Loucy (cell line): ENCODE data around the gene IFNA2.

Experiments
- H2AFZ ChIP-seq: fragments of 200-600 bp; sonication (generic); 2 replicates; pipeline ENCODE4 v1.6.0; 2016; ENCODE audit warnings: antibody characterized with exemption, mild to moderate bottlenecking, low read length, moderate library complexity
- H3F3A ChIP-seq: fragments of 200-600 bp; 2 replicates; pipeline ENCODE4 v1.6.0; 2016; ENCODE audit warnings: antibody characterized with exemption, low read depth, mild to moderate bottlenecking
- H3K27me3 ChIP-seq: fragments of 200-600 bp; sonication (generic); 2 replicates; pipeline ENCODE4 v1.6.1; 2014; ENCODE audit warnings: low read length, mild to moderate bottlenecking; ENCODE audit not compliant: insufficient read depth, poor library complexity, severe bottlenecking
- H3K36me3 ChIP-seq: fragments of 200-600 bp; sonication (generic); 2 replicates; pipeline ENCODE4 v1.6.1; 2016; ENCODE audit warnings: low read length; ENCODE audit not compliant: insufficient read depth
- H3K4me1 ChIP-seq: fragments of 200-600 bp; sonication (generic); 2 replicates; pipeline ENCODE4 v1.5.1; 2014; ENCODE audit warnings: low read length, mild to moderate bottlenecking; ENCODE audit not compliant: insufficient read depth, poor library complexity, severe bottlenecking
- H3K4me2 ChIP-seq: fragments of 200-600 bp; sonication (generic); 2 replicates; pipeline ENCODE4 v1.6.0; 2014; ENCODE audit warnings: antibody characterized with exemption, low read length, low read depth, mild to moderate bottlenecking; ENCODE audit not compliant: poor library complexity, severe bottlenecking
- H3K4me3 ChIP-seq: fragments of 200-600 bp; sonication (generic); 2 replicates; pipeline ENCODE4 v1.5.1; 2014; ENCODE audit warnings: low read length, mild to moderate bottlenecking, mixed read lengths; ENCODE audit not compliant: poor library complexity, severe bottlenecking
- H3K79me2 ChIP-seq: fragments of 200-600 bp; sonication (generic); 2 replicates; pipeline ENCODE4 v1.6.1; 2014; ENCODE audit warnings: low read length; ENCODE audit not compliant: insufficient read depth
- H3K9ac ChIP-seq: fragments of 200-600 bp; sonication (generic); 2 replicates; pipeline ENCODE4 v1.6.0; 2014; ENCODE audit warnings: mild to moderate bottlenecking, low read depth, low read length, moderate library complexity; ENCODE audit not compliant: poor library complexity, severe bottlenecking
- H3K9me2 ChIP-seq: fragments of 200-600 bp; sonication (generic); replicated peaks from 2 replicates; pipeline ENCODE4 v1.6.1; 2016; ENCODE audit warnings: low read depth, low read length, mixed read lengths
- H3K9me3 ChIP-seq: fragments of 200-600 bp; sonication (generic); 2 replicates; pipeline ENCODE4 v1.6.1; 2014; ENCODE audit warnings: mild to moderate bottlenecking, antibody characterized with exemption, low read length, low read depth; ENCODE audit not compliant: insufficient read depth
- H4K20me1 ChIP-seq: fragments of 200-600 bp; sonication (generic); 2 replicates; pipeline ENCODE4 v1.6.0; 2014; ENCODE audit warnings: antibody characterized with exemption, low read length, mild to moderate bottlenecking; ENCODE audit not compliant: insufficient read depth, poor library complexity, severe bottlenecking
- EZH2phosphoT487 ChIP-seq: fragments of 200-600 bp; IDR thresholded peaks from 2 replicates; pipeline ENCODE4 v1.6.1; 2018; ENCODE audit warnings: antibody characterized with exemption, mild to moderate bottlenecking, moderate library complexity, borderline replicate concordance
- TF ChIP-seq, protein P1 (sequence below): fragments of 200-600 bp; sonication (generic); conservative IDR thresholded peaks from 2 replicates; pipeline ENCODE4 v1.5.1; 2014; ENCODE audit warnings: mild to moderate bottlenecking, antibody characterized with exemption, low read length

Gene IFNA2

DNA sequence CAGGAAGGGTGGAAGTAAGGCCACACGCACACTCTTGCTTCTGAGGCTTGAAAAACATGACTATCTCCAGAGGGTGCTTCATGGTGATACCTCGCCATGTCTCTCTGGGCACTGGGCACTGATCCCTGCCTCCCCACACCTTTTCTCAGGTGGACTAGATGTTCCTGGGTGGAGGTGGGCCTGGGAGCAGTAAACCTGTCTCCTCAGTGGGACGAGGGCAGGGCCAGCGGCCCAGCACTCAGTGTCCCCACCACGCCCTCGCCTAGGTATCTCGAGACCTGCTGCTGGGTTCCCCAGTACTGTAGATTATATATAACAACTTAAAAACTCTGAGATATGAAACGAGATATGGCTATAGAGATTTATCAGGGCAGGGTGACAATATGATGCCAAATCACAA lies 22.9 kb downstream of the IFNA2 start:
- Histone ChIP-seq H3K9ac (no peak overlapping the region), H4K20me1 (no peaks in the 10 kb centered on the region), H3F3A (no peaks in the 10 kb centered on the region), H3K4me3 (no peak overlapping the region), H3K9me3 (no peaks in the 10 kb centered on the region), H3K36me3 (no peaks in the 10 kb centered on the region), H3K4me2 (no peak overlapping the region), H3K27me3 (no peaks in the 10 kb centered on the region), H2AFZ (no peak overlapping the region), H3K4me1 (peaks cover 3% of the 10 kb centered on the region), H3K9me2 (no peaks in the 10 kb centered on the region), H3K79me2 (no peaks in the 10 kb centered on the region)
- TF ChIP-seq, protein P1, sequence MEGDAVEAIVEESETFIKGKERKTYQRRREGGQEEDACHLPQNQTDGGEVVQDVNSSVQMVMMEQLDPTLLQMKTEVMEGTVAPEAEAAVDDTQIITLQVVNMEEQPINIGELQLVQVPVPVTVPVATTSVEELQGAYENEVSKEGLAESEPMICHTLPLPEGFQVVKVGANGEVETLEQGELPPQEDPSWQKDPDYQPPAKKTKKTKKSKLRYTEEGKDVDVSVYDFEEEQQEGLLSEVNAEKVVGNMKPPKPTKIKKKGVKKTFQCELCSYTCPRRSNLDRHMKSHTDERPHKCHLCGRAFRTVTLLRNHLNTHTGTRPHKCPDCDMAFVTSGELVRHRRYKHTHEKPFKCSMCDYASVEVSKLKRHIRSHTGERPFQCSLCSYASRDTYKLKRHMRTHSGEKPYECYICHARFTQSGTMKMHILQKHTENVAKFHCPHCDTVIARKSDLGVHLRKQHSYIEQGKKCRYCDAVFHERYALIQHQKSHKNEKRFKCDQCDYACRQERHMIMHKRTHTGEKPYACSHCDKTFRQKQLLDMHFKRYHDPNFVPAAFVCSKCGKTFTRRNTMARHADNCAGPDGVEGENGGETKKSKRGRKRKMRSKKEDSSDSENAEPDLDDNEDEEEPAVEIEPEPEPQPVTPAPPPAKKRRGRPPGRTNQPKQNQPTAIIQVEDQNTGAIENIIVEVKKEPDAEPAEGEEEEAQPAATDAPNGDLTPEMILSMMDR, result no peak
- no peak for TF ChIP-seq EZH2phosphoT487

DNA sequence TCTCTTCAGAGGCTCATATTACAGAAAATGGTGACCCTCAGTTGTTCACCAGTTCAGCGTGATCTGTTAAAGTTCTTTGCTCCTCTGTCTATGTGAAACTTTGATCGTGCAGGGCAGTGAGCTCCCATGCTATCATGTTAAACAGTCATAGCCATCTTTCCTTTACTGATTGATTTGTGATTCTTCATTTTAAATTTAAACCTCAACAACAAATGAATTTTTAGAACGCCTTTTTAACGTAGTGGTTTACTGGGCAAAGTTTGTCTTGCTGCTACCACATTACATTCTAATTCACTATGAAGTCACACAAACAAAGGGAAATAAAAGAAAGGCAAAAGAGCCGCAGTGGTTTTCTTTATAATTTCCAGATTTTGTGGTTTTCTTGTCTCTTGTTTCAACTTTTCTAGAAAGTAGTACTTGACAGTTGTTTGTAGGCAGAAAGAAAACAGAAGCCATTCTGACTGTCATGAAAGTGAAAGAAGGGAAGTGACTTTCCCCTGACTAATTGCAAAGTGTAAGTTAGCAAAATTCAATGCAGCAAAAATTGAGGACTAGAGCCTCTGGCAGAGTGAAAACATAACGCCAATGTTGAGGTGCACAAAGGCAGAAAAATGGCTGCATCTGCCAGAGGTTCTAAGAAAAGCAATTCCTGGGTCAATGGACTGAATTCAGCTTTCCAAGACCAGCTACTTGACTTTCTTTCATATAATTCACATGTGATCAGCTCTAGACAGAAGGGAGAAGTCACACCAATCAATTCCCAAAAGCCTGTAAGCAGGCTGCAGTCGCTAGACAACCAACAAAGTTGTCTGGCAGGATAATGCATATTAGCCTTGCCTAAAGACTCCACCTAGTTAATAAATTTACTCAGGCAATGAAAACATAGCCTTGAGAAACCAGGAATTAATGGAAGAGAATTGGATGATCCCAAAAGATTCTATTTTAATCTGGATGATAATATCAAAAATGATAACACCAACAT lies 27.4 kb downstream of the IFNA2 start:
- H2AFZ ChIP-seq, result peak overlapping the region; percentile 68
- H4K20me1 ChIP-seq, result no peaks in the 10 kb centered on the region
- no peaks in the 10 kb centered on the region for H3F3A ChIP-seq
- H3K4me1 ChIP-seq, result peaks cover 3% of the 10 kb centered on the region
- peak overlapping the region; percentile 16 for H3K4me2 ChIP-seq
- no peaks in the 10 kb centered on the region for H3K79me2 ChIP-seq
- no peak overlapping the region for H3K4me3 ChIP-seq
- no peak overlapping the region for H3K9ac ChIP-seq
- H3K9me3 ChIP-seq, result no peaks in the 10 kb centered on the region; the same call in 1 of the 2 replicates
- TF ChIP-seq EZH2phosphoT487, result no peak
- TF ChIP-seq, protein P1, result no peak
- no peaks in the 10 kb centered on the region for H3K27me3 ChIP-seq
- H3K9me2 ChIP-seq, result no peaks in the 10 kb centered on the region
- H3K36me3 ChIP-seq, result no peaks in the 10 kb centered on the region

DNA sequence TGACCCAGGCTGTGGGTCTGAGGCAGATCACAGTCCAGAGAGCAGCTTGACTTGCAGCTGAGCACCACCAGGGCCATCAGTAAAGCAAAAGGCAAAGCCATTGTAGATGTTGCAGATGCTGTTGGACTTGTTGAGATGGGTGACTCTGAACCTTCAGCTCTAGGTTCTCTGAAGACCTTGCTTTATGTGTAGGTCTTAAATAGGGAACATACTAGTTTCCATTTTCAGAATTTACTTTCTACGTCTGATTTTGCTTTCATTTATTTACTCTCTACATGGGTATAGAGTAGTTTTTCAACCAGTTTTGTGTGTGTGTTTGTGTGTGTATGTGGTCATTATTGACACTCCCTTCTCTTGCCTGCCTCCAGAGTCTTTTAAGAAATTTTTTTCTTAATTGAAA lies 34.4 kb downstream of the IFNA2 start, which contains the start of gene IFNA6:
TSS of gene IFNA6 (minus strand) at position 101 of the 400 bp plus-strand sequence. CDS start at position 101, 0 bp downstream.
- Histone ChIP-seq H3F3A (no peaks in the 10 kb centered on the region), H4K20me1 (no peaks in the 10 kb centered on the region), H2AFZ (no peak within 1 kb of the TSS), H3K4me3 (no peak within 1 kb of the TSS), H3K36me3 (no peaks in the 10 kb centered on the region), H3K9ac (no peak within 1 kb of the TSS), H3K4me1 (no peaks in the 10 kb centered on the region), H3K79me2 (no peaks in the 10 kb centered on the region), H3K9me3 (no peaks in the 10 kb centered on the region; the same call in 1 of the 2 replicates), H3K27me3 (no peaks in the 10 kb centered on the region), H3K9me2 (no peaks in the 10 kb centered on the region), H3K4me2 (no peak within 1 kb of the TSS)
- TF ChIP-seq EZH2phosphoT487, result no peak
- TF ChIP-seq, protein P1, result no peak
